Stomach smooth muscle (tissue), 2 donors: ENCODE results near the gene RNF157.

Experiments
- H3K27ac ChIP-seq: one replicate; pipeline ENCODE4 v1.7.0; 2013; ENCODE audit warnings: mild to moderate bottlenecking, low read length, inconsistent platforms
- H3K27me3 ChIP-seq, 2 donors: one replicate each; pipeline ENCODE4 v1.7.0; 2013; ENCODE audit warnings: low read length in 2 of 2; ENCODE audit not compliant: insufficient read depth in 2 of 2, control insufficient read depth in 1 of 2
- H3K36me3 ChIP-seq, 2 donors: one replicate each; pipeline ENCODE4 v1.7.0; 2013; ENCODE audit warnings: low read length in 2 of 2; ENCODE audit not compliant: control insufficient read depth in 2 of 2, insufficient read depth in 2 of 2
- H3K4me1 ChIP-seq: one replicate; pipeline ENCODE4 v1.7.0; 2013; ENCODE audit warnings: low read length; ENCODE audit not compliant: control insufficient read depth, insufficient read depth
- H3K4me3 ChIP-seq, 2 donors: one replicate each; pipeline ENCODE4 v1.7.0; 2013; ENCODE audit warnings: low read length in 2 of 2
- H3K9ac ChIP-seq, 2 donors: one replicate each; pipeline ENCODE4 v1.7.0; 2013; ENCODE audit warnings: low read length in 2 of 2, mild to moderate bottlenecking in 1 of 2
- H3K9me3 ChIP-seq, 2 donors: one replicate each; pipeline ENCODE4 v1.7.0; 2013; ENCODE audit warnings: low read length in 2 of 2; ENCODE audit not compliant: control insufficient read depth in 2 of 2
- donor health status: healthy.
- donor health status: Pancreatic carcinoma.

RNF157 gene

GRCh38 chr17:76164331-76164730 lies 76.0 kb downstream of the RNF157 start:
- H3K4me3 ChIP-seq = no peak overlapping the region
- no peaks in the 10 kb centered on the region for H3K4me1 ChIP-seq
- no peak overlapping the region for H3K9ac ChIP-seq
- H3K27ac ChIP-seq = no peak overlapping the region
- H3K9me3 ChIP-seq = no peaks in the 10 kb centered on the region
- H3K36me3 ChIP-seq = peaks cover 0 to 2% of the 10 kb centered on the region in 2 donors
- no peaks in the 10 kb centered on the region for H3K27me3 ChIP-seq

DNA sequence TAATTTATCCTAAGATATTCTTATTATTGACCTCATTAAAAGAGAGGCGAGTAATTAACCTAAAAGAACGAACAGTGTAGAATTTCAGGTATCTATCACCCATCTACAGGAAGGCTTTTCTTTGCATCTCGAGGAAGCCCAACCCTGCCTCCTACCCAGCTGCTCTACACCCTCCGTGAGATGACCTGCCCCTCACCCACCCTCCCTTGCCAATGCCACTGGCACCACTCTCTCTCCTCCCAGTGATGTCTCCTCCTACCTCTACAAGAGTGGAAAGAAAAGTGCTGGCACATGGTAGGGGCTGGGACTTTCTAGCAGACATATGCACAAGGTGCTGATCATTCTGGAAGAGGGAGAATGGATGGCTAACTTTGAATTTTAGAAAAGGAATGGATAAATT lies 76.4 kb downstream of the RNF157 start:
- Histone ChIP-seq H3K9me3 (no peaks in the 10 kb centered on the region), H3K36me3 (peaks cover 0 to 2% of the 10 kb centered on the region in 2 donors)

DNA sequence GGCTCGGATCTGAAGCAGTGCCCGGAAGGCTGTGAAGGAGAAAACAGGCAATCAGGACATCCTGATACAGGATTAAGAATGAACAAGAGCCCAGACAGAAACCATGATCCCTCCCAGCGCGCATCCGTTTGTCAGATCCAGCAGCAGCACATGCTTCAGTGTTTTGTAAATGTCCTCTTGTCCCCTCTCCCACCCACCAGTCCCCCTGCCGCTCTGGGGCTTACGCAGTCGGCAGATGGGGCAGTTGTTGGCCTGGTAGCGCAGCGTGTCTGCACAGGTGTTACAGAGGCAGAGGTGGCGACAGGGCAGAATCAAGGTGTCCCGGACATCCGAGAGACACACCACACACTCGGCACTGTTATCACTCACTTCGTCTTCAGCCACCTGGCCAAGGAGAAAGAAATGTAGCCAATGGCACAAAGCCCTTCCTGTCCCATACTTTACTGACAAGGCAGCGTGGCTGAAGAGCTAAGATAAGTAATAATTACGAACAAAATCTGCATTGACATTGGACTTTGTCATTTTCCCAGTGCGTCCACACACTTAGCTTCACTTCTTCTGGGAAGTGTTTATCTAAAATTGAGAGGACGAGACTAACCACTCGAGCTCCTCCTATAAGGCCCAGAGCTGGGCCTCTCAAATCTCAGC lies 78.5 kb downstream of the RNF157 start:
- Histone ChIP-seq H3K4me1 (no peaks in the 10 kb centered on the region), H3K27me3 (no peaks in the 10 kb centered on the region), H3K9me3 (no peaks in the 10 kb centered on the region), H3K36me3 (peaks cover 3 to 6% of the 10 kb centered on the region in 2 donors), H3K4me3 (no peak overlapping the region), H3K27ac (no peak overlapping the region), H3K9ac (no peak overlapping the region)

More for the DNA sequence above, 76.4 kb downstream of the RNF157 start:
- Histone ChIP-seq H3K4me1 (no peaks in the 10 kb centered on the region), H3K4me3 (no peak overlapping the region), H3K9ac (no peak overlapping the region), H3K27me3 (no peaks in the 10 kb centered on the region), H3K27ac (no peak overlapping the region)

DNA sequence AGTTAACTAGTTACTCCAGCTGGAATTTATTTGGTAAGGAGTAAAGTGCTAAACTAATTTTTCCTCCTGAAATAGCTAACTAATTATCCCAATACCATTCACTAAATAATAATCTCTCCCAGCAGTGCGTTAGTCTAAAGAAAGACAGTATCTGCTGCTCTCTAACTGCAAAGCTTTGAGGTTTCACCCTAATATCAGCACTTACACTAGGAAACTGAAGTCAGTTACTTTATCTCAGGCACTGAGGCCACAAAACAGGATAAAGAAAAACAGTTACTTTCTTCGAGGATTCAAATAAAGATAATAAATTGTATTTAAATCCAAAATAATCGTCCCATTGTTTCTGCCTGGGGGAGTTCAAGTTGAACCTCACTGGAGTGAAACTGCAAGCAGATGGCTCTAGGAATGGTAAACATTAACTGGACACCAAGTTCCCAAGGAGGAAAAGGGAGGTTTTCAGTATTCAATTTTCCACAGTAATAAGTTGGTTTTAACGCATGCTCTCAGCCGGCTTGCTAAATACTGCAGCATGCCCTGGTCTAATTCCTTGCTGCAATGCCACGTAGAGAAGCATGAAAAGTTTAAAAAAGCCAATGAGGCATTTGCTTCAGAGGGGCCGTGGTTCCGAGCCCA lies 79.3 kb downstream of the RNF157 start:
- H3K9ac ChIP-seq = no peak overlapping the region
- peaks cover 3 to 6% of the 10 kb centered on the region in 2 donors for H3K36me3 ChIP-seq

GRCh38 chr17:76159157-76159556 lies 81.1 kb downstream of the RNF157 start:
- Histone ChIP-seq H3K9ac (no peak overlapping the region), H3K4me1 (no peaks in the 10 kb centered on the region), H3K4me3 (no peak overlapping the region), H3K9me3 (no peaks in the 10 kb centered on the region), H3K27me3 (no peaks in the 10 kb centered on the region), H3K36me3 (peaks cover 3 to 6% of the 10 kb centered on the region in 2 donors), H3K27ac (no peak overlapping the region)

More for the DNA sequence above, 79.3 kb downstream of the RNF157 start:
- H3K27ac ChIP-seq = no peak overlapping the region
- no peaks in the 10 kb centered on the region for H3K9me3 ChIP-seq
- H3K27me3 ChIP-seq = no peaks in the 10 kb centered on the region
- H3K4me3 ChIP-seq = no peak overlapping the region
- H3K4me1 ChIP-seq = no peaks in the 10 kb centered on the region

- Histone ChIP-seq H3K4me1 (peaks cover 9% of the 10 kb centered on the region), H3K9me3 (no peaks in the 10 kb centered on the region), H3K9ac (no peak overlapping the region), H3K27ac (no peak overlapping the region), H3K4me3 (no peak overlapping the region), H3K27me3 (no peaks in the 10 kb centered on the region), H3K36me3 (peaks cover 3 to 6% of the 10 kb centered on the region in 2 donors)
Measured at GRCh38 chr17:76157759-76158158, 82.5 kb downstream of the RNF157 start.

DNA sequence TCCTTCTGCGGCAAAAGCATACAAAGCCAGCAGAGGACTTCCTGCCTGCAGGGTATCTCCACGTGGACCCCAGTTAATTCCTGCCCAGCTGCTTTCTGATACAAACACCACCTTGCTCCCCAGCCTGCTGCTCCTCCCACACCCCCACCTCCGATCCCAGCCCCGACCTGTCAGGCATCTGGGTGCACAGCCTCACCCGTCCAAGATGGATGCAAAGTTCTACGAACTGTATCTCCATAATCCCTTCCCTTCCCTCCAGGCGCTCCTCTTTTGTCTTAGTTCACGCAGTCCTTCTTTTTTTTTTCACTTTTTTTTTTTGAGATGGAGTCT lies 83.7 kb downstream of the RNF157 start:
- Histone ChIP-seq H3K9me3 (no peaks in the 10 kb centered on the region), H3K9ac (no peak overlapping the region), H3K27ac (no peak overlapping the region), H3K36me3 (peaks cover 3 to 6% of the 10 kb centered on the region in 2 donors), H3K4me3 (no peak overlapping the region), H3K27me3 (no peaks in the 10 kb centered on the region), H3K4me1 (peaks cover 17% of the 10 kb centered on the region)

- Histone ChIP-seq H3K4me3 (no peak overlapping the region), H3K4me1 (peaks cover 21% of the 10 kb centered on the region), H3K36me3 (peaks cover 3 to 4% of the 10 kb centered on the region in 2 donors), H3K27ac (no peak overlapping the region), H3K27me3 (no peaks in the 10 kb centered on the region), H3K9me3 (no peaks in the 10 kb centered on the region), H3K9ac (no peak overlapping the region)
Measured at GRCh38 chr17:76155988-76156661, 84.2 kb downstream of the RNF157 start.

- peaks cover 3 to 4% of the 10 kb centered on the region in 2 donors for H3K36me3 ChIP-seq
- H3K27me3 ChIP-seq = no peaks in the 10 kb centered on the region
- no peak overlapping the region for H3K4me3 ChIP-seq
- peaks cover 31% of the 10 kb centered on the region for H3K4me1 ChIP-seq
- H3K9ac ChIP-seq = no peak overlapping the region
- H3K27ac ChIP-seq = no peak overlapping the region
- H3K9me3 ChIP-seq = no peaks in the 10 kb centered on the region
Measured at GRCh38 chr17:76154936-76155845, 85.1 kb downstream of the RNF157 start.

DNA sequence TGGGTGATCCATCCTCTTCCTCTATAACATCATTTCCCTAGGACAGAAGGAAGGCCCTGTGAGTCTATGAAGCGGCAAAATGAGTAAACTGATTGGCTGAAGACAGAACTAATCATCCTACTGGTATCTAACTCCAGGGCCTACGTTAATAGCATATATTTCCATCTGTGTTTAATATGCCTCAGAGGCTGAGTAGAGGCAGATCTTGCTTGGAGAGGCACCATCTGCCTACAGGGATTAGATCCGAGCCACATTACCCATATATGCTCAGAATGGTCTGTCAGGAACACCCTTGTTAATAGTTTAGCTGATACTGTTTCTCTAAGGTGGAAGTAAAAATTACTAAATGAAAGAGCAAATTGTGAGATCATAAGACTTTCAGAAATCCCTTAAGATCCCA lies 86.0 kb downstream of the RNF157 start:
- Histone ChIP-seq H3K4me1 (peaks cover 38% of the 10 kb centered on the region), H3K9me3 (no peaks in the 10 kb centered on the region), H3K4me3 (no peak overlapping the region), H3K27ac (no peak overlapping the region), H3K27me3 (no peaks in the 10 kb centered on the region), H3K9ac (no peak overlapping the region), H3K36me3 (peaks cover 3 to 4% of the 10 kb centered on the region in 2 donors)
